Measurements from ENCODE around the gene SUMO3.

DNA sequence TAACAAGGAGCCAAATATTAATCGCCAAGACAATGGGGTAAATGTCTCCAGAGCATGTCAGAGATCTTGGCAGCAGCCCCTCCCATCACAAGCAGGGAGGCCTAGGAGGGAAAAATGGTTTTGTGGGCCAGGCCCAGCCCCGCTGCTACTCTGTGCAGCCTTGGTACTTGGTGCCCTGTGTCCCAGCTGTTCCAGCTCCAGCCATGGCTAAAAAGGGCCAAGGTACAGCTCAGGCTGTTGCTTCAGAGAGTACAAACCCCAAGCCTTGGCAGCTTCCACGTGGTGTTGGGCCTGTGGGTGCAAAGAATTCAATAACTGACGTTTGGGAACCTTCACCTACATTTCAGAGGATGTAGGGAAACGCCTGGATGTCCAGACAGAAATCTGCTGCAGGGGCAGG is 26.6 kb downstream of the SUMO3 start:
- no peak for TF ChIP-seq EZH2 (IDR thresholded peaks at IDR 0.05)
- no peak for TF ChIP-seq POLR2AphosphoS5 (IDR thresholded peaks at IDR 0.05; ENCODE audit: borderline replicate concordance, low read depth, low read length)

All from SK-N-MC (cell line).